ENCODE results near the gene EXOSC2. TPM values are rescaled to one million over a fixed set of nuclear protein-coding genes. Genes with fewer than 3 reads are reported as not detected.

EXOSC2 gene
- total RNA-seq, 6 experiments from 2014 or later: 9.3 to 15.9 (median 13.3) TPM

DNA sequence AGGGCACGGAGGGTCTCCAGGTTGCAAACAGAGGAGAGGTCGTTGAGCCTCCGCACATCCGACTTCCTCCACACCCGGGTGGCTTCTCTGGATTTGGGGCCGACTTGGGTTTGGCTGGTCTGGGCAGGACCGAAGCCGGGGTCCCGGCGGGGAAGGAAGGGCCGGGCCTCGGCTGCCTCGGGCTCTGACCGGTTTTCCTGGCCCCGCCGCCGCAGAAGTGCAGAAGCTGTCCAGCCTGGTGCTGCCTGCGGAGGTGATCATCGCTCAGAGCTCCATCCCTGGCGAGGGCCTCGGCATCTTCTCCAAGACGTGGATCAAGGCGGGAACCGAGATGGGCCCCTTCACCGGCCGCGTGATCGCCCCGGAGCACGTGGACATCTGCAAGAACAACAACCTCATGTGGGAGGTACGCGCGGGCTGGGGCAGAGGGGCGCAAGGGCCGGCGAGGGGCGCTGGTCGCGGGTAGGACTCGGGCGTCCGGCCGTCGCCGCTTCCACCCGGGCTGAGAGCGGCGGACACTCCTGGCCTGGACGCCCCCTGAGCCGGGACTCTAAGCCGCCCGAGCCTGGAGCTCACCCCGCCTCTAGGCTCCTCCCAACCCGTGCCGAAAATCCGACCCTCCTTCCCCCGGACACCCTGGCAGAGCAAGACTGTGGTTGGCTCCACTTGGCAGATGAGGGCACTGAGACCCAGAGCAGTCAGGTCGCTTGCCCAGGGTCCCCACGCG is 27.0 kb upstream of the EXOSC2 start:
- Histone ChIP-seq H3K9me3 (no peaks in the 10 kb centered on the region), H3K36me3 (no peaks in the 10 kb centered on the region), H3K27ac (no peak overlapping the region), H3K27me3 (peaks cover 17 to 41% of the 10 kb centered on the region in 2 donors), H3K4me1 (peaks cover 0 to 19% (median 0%) of the 10 kb centered on the region in 4 donors), H3K4me3 (no peak overlapping the region)
- no peak for ATAC-seq
- DNase-seq: no peak
- WGBS (ENCODE audit: insufficient coverage, low coverage, low lambda C conversion rate, missing lambda C conversion rate): 4% methylated on average over 15 of the region's 60 CpGs
- intact Hi-C loops (cut with DNase I): loop anchor here in 1 of 2 donors (5.0 kb wide), 1 partner anchor 194 kb away; no protein-coding TSS in a partner anchor
- no peak for TF ChIP-seq CTCF (IDR thresholded peaks at IDR 0.05)
- TF ChIP-seq POLR2A (IDR thresholded peaks at IDR 0.05): no peak

DNA sequence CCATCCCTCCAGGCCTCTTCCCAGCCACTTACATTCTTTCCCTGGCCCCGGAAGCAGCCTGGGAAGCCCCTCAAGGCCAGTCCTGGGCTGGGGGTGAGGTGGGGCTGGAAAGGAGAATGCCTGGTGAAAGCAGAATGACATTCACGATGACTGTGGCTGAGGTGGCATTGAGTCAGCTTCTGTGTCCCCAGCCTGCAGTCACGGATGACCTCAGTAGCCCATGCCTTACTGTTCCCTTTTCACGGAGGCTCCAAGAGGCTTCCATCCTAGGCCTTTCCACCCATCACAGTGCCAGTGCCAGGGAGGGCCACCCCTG is 26.5 kb upstream of the EXOSC2 start:
- H3K36me3 ChIP-seq: no peaks in the 10 kb centered on the region
- intact Hi-C loops (cut with DNase I): loop anchor here in 1 of 2 donors (5.0 kb wide), 1 partner anchor 195 kb away; no protein-coding TSS in a partner anchor
- H3K9me3 ChIP-seq: no peaks in the 10 kb centered on the region
- no peak for DNase-seq
- H3K27ac ChIP-seq: no peak overlapping the region
- peaks cover 17 to 36% of the 10 kb centered on the region in 2 donors for H3K27me3 ChIP-seq
- peaks cover 0 to 13% (median 0%) of the 10 kb centered on the region in 4 donors for H3K4me1 ChIP-seq
- TF ChIP-seq CTCF (IDR thresholded peaks at IDR 0.05) (no peak), POLR2A (IDR thresholded peaks at IDR 0.05) (no peak)
- ATAC-seq: no peak
- no peak overlapping the region for H3K4me3 ChIP-seq
- no CpG with 5 or more reads among the region's 4 CpGs for WGBS (ENCODE audit: insufficient coverage, low coverage, low lambda C conversion rate, missing lambda C conversion rate)

DNA sequence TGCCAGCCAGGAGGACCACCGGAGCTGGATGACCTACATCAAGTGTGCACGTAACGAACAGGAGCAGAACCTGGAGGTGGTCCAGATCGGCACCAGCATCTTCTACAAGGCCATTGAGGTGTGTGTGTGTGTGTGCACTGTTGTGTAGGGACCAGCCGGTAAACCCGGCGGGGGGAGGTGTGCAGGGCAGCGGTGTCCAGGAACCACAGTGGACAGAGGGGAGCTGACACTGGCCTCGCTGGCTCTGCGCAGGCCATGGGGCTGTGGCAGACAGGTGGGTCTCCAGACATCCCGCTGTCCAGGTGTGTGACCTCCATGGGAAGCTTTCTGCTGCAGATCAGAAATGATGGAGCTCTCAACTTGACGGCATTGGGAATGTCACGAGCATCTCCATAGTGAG is 25.4 kb upstream of the EXOSC2 start:
- no peak for ATAC-seq
- 76% methylated on average over 4 of the region's 13 CpGs for WGBS (ENCODE audit: insufficient coverage, low coverage, low lambda C conversion rate, missing lambda C conversion rate)

GRCh38 chr9:130668659-130669058 is 24.9 kb upstream of the EXOSC2 start:
- Histone ChIP-seq H3K4me3 (no peak overlapping the region), H3K36me3 (no peaks in the 10 kb centered on the region), H3K27ac (no peak overlapping the region), H3K27me3 (peaks cover 17 to 20% of the 10 kb centered on the region in 2 donors), H3K9me3 (no peaks in the 10 kb centered on the region), H3K4me1 (peaks cover 0 to 3% (median 0%) of the 10 kb centered on the region in 4 donors)
- no peak for DNase-seq
- intact Hi-C loops (cut with DNase I): loop anchor here in 1 of 2 donors (5.0 kb wide), 1 partner anchor 196 kb away; no protein-coding TSS in a partner anchor
- ATAC-seq: no peak
- WGBS (ENCODE audit: insufficient coverage, low coverage, low lambda C conversion rate, missing lambda C conversion rate): 39% methylated on average over 3 of the region's 12 CpGs
- TF ChIP-seq POLR2A (IDR thresholded peaks at IDR 0.05) (no peak), CTCF (IDR thresholded peaks at IDR 0.05) (no peak)

More for the DNA sequence above, 25.4 kb upstream of the EXOSC2 start:
- peaks cover 0 to 8% (median 0%) of the 10 kb centered on the region in 4 donors for H3K4me1 ChIP-seq
- no peak for TF ChIP-seq POLR2A (IDR thresholded peaks at IDR 0.05)
- TF ChIP-seq CTCF (IDR thresholded peaks at IDR 0.05): no peak
- H3K36me3 ChIP-seq: no peaks in the 10 kb centered on the region
- intact Hi-C loops (cut with DNase I): loop anchor here in 1 of 2 donors (5.0 kb wide), 1 partner anchor 196 kb away; no protein-coding TSS in a partner anchor
- no peak overlapping the region for H3K4me3 ChIP-seq
- no peak overlapping the region for H3K27ac ChIP-seq
- H3K9me3 ChIP-seq: no peaks in the 10 kb centered on the region
- no peak for DNase-seq
- H3K27me3 ChIP-seq: peaks cover 17 to 25% of the 10 kb centered on the region in 2 donors
